Iris pigment epithelial cell (primary cell): ENCODE results near the gene KIAA1328.
"Not testable (repeated sequence)": the region's sequence is repeated elsewhere in the genome, so short reads cannot be mapped to it uniquely, and the experiment has no call there.

ENCODE experiments used
- DNase-seq: peaks from one replicate; pipeline ENCODE4 v3.0.0-alpha.2; 2011; ENCODE audit warnings: low read depth

The KIAA1328 gene

DNA sequence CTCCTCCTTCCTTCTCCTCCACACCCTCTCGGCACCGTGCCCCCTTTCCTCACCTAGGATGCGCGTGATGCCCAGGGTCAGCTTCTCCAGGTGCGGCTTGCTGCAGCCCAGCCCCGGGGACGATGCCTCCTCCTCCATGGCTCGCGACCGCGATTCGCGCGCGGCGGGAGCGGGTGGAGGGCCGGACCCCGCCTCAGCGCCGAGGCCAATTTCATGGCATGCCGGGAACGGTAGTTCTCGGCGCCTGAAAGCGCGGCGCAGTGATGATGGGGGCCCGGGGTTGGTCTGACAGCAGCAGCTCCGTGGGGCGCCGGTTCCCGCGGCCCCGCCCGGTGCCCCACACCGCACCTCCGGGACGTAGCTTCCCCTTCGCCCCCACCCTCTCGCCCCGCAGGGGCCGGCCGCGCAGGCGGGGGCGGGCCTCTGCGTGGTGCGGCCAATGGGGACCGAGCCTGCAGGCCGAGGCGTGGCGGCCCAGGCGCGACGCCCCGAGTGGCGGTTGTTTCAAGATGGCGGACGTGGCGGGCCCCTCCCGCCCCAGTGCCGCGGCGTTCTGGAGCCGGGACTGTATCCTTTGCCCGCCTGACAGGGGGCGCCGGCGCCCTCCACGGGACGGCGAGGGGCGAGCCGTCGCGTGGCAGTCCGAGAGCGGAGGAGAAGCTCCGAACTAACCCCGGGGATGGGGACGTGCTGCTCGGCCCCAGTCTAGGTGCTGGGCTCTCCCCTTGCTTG lies at the start of gene KIAA1328, which contains the start of gene TPGS2:
KIAA1328 (plus strand) TSS at position 498 of the 732 bp plus-strand sequence; CDS start at position 510, 12 bp downstream.
TPGS2 (minus strand) TSS at position 373 of the 732 bp plus-strand sequence; CDS start at position 138, 235 bp downstream.
- DNase-seq, result peak; percentile 89

DNA sequence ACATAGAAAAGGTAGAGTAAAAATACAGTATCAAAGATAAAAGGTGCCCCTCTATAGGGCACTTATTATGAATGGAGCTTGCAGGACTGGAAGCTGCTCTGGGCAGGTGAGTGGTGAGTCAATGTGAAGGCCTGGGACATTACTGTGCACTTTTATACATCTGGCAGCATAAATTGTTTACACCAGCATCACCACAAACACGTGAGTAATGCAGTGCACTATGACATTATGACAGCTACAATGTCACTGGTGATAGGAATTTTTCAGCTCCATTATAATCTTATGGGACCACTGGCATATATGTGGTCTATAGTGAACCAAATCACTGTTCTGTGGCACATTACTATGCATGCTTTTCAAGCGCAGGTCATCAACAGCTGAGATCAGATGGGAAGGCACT lies 48.2 kb upstream of the KIAA1328 start:
- DNase-seq, result peak; percentile 27

DNA sequence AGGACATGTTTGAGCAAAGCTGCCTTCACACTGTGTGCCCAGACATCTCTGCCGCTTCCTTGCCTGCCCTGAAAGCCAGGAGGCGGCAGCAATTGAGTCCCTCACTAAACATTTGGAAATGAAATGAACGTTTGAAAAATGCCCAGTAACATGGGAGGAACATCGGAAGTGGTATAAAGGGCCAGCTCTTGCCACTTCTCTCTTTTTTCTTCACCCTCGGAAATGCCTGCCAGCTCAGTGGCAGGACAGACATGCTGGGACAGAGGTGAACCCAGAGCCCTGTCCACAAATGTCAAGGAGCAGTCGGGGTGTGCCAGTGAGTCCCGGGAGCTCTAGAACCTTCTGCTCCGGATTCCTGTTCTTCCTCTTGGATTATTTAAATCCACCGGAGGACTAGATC lies 46.2 kb upstream of the KIAA1328 start:
- no peak for DNase-seq

DNA sequence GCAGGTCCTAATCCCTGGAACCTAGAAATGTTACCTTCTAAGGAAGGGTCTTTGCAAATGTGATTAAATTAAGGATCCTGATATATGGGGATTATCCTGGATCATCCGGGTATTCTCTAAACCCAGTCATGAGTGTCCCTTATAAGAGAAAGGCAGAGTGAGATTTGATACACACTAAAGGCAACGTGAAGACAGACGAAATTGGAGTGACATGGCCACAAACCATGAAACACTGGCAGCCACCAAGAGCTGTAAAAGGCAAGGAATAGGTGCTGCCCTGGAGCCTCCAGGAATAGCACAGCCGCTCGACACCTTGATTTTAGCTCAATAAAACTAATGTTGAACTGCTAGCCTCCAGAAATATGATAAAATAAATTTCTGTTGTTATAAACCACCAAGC lies 45.1 kb upstream of the KIAA1328 start:
- no peak for DNase-seq

DNA sequence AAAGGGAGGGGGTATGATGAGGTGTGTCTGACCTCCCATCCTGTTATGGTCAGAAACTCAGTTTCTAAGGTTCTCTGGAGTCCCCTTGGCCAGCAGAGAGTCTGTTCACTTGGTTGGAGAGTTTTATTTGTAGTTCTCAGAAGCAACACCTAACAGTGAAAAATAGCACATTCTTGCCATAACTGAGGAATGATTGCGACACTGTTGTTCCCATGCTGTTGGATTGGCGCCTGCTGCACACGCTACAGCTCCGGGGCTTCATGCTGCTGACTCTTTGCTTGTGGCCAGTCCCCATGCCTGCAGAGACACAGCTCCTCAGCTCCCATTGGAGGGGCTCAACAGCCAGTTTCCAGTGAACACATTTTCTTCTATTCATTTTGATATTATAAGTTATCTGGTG lies 42.2 kb upstream of the KIAA1328 start:
- DNase-seq, result peak; percentile 93

DNA sequence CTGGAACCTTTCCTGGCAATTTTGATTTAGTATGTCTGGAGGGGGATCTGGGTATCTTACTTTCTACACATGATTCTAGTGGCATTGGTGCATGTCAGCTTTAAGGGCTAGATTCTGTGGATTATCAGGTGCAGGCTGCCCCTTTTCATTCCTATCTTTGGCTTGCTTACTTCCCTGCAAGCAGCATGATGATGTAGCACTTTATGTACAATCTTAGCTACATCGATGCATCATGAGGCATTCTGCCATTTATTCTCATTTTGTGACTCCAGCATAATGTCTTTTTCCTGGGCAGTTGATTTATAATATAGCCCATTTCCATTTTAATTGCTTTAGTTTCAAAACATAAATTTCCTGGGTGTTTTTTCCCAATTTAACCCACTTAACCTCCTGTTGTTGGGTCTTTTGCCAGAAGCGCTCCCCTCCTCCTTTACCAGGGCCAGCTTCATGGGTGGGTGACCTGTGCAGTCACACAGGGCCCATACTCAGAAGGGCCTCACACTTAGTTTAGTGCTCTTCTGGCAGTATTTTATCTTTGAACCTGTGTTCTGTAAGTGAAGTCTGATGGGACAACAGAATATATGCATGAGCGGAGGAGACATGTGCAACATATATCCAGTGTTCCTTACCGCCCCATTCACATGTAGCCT lies 36.2 kb upstream of the KIAA1328 start:
- DNase-seq, result no peak

DNA sequence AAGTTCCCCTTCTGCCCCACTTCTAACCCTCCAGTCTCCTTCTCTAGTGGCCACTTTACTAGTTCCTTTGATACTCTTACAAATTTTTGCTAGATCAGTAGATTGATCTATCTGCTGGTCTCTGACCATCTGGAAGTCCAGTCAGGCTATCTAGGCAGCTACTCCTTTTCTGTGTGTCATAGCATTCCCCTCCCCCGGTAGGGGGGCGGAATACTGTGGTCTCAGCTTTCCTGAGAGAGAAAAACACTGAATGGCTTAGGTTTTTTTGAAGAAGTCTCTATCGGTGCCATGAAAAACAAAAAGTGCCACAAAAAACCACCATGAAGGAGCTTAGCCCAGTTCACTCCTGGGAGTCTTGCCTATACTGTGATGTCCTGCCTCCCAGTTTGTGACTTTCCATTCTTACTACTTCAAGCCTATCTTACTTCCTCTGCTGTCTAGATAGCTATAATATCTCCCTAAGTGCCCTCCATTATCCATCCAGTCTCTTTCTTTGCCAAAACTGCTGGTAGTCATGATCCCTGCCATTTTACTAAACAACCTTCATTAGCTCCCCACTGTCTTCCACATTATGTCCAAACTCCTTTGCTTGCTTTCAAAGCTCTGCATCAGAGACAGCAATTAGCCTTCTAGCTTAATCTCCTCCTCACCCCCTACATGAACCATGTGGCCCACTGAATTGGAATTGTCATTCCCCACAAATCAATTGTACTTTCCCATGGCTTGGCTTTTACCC lies 30.0 kb upstream of the KIAA1328 start:
- DNase-seq, result peak; percentile 9

DNA sequence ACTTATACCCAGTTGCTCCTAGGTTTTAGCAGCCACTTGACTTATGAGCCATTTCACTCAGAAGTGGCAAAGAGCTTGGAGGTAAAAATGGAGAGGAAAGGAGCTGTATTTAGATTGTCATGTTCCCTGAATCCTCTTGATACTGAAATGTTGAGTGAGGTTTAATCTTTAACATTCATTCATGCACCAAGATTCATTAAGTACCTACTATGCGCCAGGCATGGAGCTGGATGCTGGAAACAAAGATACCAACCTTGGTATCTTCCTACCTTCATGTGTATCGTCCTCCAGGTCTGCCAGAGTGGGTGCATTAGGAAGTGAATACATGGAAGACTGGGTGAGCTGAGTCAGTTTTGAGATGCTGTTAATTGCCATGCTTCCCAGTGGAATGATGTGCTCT lies 23.8 kb upstream of the KIAA1328 start:
- no peak for DNase-seq

DNA sequence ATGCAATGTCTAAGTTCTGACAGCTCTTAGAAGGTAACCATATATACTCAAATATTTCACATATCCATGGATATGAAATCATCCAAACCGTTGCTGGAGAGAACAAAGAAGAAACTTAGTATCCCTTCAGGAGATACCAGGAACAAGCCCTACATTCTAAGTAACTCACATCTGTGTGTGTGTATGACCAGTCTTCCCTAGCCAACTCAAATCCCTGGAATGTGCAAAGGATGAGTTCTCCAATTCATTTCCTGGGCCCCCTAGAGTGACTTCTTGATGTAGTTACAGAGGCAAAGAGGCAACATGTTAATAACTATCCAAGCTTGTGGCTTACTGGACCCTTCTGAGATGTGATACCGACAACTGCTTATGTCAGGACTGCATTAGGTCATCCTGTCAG lies 20.2 kb upstream of the KIAA1328 start:
- peak; percentile 38 for DNase-seq

DNA sequence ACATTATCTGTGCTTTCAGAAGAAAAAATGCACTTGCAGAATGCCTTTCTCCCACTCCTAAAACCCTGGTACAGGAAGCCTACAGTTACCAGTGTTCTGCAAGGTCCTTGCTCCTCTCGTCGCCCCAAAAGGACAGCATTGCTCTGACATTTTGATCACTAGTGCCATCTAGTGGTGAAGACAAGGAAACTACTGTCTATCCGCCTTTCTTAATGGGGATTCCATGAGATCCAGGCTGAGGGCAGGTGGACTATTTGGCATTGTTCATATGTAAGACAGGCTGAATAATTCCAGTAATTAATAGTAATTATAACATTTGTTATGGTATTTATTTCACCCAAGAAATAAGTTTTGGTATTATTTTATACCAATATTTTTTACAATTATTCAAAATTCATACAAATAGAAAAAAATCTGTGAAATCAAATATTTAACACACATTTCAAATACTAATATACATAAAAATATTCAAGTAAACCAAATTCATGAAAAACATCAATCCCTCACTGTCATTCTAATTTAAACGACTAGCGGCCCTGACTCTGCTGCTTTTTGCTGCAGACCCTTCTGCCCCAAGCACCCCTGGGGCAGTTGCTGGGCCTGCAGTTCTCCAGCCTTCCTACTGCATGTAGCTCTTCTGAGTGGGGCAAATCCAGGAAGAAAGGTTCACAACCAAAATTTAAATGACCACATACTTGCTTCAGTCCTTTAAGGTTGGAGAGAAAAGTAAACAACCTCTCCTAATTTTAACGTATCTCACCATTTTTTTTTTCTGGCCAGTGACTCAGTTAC lies 19.1 kb upstream of the KIAA1328 start:
- peak; percentile 63 for DNase-seq

DNA sequence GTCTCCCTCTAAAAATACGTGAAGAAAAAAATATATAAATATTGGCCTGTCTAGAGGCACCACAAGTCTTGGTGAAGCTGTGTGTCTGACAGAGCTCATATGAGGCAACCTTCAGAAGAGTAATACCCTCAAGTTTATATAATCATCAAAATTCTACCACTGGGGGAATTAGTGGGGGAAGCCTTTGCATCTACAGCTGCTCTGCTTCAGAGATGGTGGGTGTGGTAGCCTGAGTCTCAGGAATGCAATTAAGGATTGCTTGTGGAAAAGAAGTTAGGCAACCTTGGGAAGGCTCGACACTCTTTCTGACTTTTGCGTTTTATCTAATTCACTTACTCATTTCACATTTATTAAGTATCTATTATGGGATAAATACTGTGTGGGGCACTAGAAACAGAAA lies 17.5 kb upstream of the KIAA1328 start:
- DNase-seq, result peak; percentile 9

DNA sequence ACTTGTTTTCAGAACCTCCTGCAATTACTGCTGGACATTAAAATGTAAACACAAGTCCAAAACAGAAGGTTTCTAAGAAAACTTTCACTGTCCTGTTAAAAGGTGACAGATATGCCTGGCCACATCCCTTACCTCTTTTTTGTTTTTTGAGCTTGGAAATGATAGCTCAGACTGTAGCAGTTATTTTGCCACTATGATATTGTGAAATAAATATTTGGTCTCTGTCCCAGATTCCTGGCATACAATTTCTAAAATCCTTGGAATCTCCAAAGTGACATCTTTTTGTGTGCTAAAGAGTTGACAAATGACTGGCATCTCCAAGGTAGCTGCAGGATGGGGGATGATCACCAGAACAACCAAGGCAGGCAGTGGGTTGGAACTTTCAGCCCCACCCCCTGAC lies 17.0 kb upstream of the KIAA1328 start:
- DNase-seq, result no peak

DNA sequence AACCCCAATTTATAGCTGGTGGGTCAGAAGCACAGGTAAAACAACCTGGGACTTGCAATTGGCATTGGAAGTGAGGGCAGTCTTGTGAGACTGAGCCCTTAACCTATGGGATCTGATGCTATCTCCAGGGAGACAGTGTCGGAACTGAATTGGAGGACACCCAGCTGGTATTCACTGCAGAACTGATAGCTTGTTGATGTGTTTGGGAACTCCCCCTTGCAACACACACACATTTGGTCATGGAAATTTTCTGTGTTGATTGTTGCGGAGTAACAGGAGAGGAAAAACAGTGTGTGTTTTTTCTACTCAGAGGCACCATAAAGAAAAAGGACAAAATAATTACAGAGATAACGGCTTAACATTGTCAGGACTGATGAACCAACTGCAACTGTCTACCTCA lies 16.2 kb upstream of the KIAA1328 start:
- no peak for DNase-seq

DNA sequence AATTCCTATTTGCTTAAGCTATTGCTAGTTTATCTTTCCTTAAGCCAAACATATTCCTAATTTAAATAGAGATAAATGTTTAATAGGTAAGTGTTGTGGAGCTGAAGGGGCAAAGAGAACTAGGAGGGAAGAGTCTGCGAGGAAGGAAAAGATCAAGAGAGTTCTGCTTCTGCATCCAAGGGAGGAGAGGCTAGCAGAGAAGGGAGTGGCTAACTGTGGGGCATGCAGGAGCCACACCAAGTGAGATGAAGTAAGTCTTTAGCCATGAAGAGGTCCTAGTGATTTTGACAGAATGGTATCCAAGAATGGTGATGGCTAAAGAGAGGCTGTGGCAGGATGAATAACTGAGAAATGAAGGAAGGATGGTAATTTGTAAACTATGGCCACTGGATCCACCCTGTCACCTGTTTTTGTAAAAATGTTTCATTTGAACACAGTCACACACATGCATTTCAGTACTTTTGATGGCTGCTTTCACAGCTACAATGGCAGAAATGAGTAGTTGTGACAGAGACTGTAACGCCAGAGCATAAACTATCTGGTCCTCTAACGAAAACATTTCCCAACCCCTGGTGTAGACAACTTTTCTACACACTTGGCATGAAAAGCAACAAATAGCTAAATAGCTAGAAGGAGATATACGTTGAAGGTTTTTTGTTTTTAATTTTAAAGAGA lies 15.7 kb upstream of the KIAA1328 start:
- no peak for DNase-seq

DNA sequence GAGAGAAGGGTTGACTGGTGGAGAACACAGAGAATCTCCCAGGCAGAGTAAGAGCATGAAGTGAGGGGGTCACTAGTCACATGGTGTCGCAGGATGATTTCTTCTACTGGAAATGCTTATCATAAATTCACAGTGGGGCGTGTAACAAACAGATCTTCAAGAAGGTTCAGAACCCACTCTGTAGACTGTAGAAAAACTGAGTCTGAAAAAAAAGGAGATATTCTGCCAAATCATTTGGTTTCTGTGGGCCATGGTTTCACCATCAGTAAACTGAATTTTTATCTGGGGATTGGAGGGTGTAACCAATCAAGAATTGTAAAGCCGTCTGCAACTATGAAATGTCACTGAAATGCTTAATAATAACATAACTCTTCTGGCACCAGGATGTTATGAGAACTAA lies 15.1 kb upstream of the KIAA1328 start:
- no peak for DNase-seq

DNA sequence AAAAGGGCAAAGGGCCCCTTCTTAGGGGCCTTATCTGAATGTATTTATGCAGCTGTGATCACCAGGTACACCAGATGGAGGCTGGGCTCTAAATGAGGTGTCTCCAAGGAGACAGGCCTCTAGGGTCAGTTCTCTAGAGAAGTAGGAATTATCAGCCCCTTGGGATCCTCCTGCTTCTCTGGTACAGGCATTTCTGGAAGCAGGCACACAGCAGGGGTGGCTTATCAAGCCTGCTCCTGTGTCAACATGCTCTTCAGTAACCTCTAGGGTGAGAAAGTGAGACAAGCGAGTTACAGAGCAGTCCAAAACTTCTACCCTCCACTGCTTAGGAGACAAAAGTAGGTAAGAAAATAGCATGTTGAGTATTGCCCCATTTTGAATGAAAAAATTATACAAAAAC lies 13.9 kb upstream of the KIAA1328 start:
- no peak for DNase-seq

DNA sequence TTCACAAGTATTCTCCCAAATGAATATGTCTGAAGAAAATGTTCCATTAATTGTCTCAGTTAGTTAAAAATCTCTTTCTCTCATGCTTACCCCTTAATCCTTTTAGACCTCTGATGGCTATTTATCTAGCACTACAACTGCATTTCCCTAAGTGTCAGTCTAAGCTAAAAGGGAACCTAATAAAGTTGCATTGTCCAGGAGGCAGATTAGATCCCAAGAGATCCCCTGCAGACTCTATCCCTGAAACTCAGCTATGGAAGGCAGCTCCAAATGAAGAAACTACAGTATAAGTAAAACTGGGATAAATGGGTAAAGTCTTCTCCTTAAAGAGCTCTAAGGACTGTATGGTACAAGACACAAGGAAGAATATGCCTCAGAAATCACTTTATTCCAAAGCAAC lies 12.8 kb upstream of the KIAA1328 start:
- DNase-seq, result not testable (repeated sequence)

DNA sequence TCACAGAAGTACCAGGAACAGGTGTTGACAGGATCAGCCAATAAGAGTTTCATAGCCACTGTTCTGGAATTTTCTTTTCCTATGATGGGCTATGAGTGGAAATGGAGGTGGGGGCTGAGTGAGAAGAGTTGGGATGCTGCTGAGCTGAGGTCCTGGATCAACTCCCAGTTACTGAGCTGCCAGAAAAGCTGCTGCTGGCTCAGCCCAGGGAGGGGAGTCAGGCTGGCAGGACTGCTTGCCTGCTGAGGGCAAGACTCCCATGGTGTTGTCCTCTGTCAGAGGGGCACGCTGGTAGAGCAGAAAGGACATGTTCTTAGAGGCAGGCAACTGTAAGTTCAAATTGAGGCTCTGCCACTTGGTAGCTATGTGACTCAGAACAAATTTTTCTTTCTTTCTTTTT lies 11.9 kb upstream of the KIAA1328 start:
- DNase-seq, result no peak

DNA sequence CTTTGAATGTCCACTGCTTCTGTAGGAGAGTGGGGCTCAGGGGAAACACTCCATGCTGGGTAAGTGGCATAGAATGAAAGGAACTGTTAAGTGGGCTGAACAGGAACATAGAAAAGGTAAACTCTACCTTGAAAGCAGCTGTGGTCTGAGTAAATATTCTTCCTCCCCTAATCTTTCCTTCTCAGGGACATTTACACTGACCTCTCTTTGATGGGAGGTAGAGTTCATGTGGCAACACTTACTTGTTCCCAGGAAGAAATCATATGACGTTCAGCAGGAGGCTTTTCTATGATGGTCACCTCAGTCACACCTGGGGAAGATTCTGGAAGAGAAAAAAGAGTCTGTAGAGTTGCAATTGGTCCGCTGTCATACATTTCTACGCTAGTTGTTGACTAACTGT lies 10.3 kb upstream of the KIAA1328 start:
- DNase-seq, result no peak

DNA sequence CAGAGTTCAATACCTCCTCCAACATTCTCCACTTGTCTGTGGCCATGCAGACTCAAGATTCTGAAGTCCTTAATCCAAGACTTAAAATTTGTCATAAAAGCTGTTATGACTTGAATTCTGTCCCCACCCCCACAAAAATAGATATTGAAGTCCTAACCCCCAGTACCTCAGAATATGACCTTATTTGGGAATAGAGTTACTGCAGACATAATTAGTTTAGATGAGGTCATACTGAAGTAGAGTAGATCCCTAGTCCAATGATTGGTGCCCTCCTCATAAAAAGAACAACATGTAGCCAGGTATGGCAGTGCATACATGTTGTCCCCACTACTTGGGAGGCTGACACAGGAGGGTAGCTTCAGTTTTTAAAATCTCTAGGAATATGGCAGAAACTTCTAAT lies 9.3 kb upstream of the KIAA1328 start:
- DNase-seq, result no peak

DNA sequence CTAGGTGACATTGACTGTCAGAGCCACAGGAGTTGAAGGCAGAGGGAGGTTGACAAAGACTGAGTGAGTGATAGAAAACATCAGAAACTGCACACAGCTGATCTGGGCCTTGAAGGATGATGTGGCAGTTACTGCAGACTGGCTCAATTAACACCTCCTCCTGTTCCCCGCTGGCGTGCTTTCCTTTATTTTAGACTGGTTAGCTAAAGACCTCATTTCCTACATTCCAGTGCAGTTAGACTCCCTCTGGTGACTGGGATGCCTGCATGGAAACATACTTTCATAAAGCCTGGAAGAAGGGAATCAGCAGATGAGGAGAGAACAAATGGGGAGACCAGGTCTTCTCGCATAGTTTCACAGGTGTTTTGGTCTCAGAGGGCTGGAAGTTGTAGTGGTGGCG lies 7.2 kb upstream of the KIAA1328 start:
- no peak for DNase-seq

DNA sequence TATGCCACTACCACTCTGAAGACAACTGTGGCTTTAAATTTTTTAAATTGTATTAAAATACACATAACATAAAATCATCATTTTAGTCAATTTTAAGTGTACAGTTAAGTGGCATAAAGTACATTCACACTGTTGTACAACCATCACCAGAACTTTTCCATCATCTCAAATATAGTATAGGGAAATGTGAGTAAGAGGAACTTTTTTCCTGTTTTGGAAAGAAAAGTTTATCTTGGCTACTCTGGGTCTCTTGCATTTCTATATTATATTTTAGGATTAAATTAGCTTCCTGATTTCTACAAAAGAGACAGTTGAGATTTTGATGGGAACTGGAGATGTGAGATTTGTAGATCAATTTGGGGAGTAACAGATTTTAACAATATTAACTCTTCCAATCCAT lies 3.4 kb upstream of the KIAA1328 start:
- no peak for DNase-seq
